GM18505 (cell line): ENCODE results near the gene CYB5B.

Source experiments
- ATAC-seq: cut with Tn5 transposase; IDR thresholded peaks from one replicate; pipeline ENCODE4 v1.9.1; 2021; ENCODE audit not compliant: unreplicated experiment
- POLR2A ChIP-seq: IDR thresholded peaks from 4 replicates; pipeline ENCODE4 v1.6.1; 2011; ENCODE audit warnings: borderline replicate concordance; ENCODE audit not compliant: insufficient read depth, insufficient read length; ENCODE audit errors: extremely low read depth

CYB5B gene

GRCh38 chr16:69496376-69496775 lies 72.0 kb downstream of the CYB5B start:
- no peak for ATAC-seq
- TF ChIP-seq POLR2A = no peak

GRCh38 chr16:69496896-69497295 lies 72.5 kb downstream of the CYB5B start:
- TF ChIP-seq POLR2A = no peak
- no peak for ATAC-seq

GRCh38 chr16:69497876-69498596 lies 73.6 kb downstream of the CYB5B start:
- TF ChIP-seq POLR2A = no peak
- no peak for ATAC-seq

- no peak for TF ChIP-seq POLR2A
- ATAC-seq = no peak
Observed at GRCh38 chr16:69498926-69499325, 74.5 kb downstream of the CYB5B start.

- ATAC-seq = no peak
- no peak for TF ChIP-seq POLR2A
Observed at GRCh38 chr16:69499541-69500230, 75.3 kb downstream of the CYB5B start.

- ATAC-seq = no peak
Observed at GRCh38 chr16:69500496-69500895, 76.1 kb downstream of the CYB5B start.

GRCh38 chr16:69501956-69502745 lies 77.7 kb downstream of the CYB5B start:
- TF ChIP-seq POLR2A = no peak
- ATAC-seq = no peak

More at GRCh38 chr16:69500496-69500895, 76.1 kb downstream of the CYB5B start:
- no peak for TF ChIP-seq POLR2A

- no peak for TF ChIP-seq POLR2A
- ATAC-seq = no peak
Observed at GRCh38 chr16:69503244-69503643, 78.8 kb downstream of the CYB5B start.

GRCh38 chr16:69508033-69508755 lies 83.8 kb downstream of the CYB5B start:
- no peak for ATAC-seq

GRCh38 chr16:69509125-69509524 lies 84.7 kb downstream of the CYB5B start:
- no peak for ATAC-seq
- no peak for TF ChIP-seq POLR2A

More at GRCh38 chr16:69508033-69508755, 83.8 kb downstream of the CYB5B start:
- TF ChIP-seq POLR2A = no peak

- ATAC-seq = no peak
- TF ChIP-seq POLR2A = no peak
Observed at GRCh38 chr16:69511651-69512050, 87.2 kb downstream of the CYB5B start.

- no peak for TF ChIP-seq POLR2A
- no peak for ATAC-seq
Observed at GRCh38 chr16:69513180-69513966, 89.0 kb downstream of the CYB5B start.
